Epithelial cell of prostate (primary cell): ENCODE data around the gene USP49.

ENCODE experiments used
- DNase-seq: peaks from one replicate; pipeline ENCODE4 v3.0.0-alpha.2; 2011; ENCODE audit warnings: low read depth, low spot score
- H3K27ac ChIP-seq: fragments of 450-650 bp; 2 replicates; pipeline ENCODE4 v1.5.1; 2017; ENCODE audit warnings: mild to moderate bottlenecking

The USP49 gene

GRCh38 chr6:41878246-41878645 lies 16.9 kb downstream of the USP49 start:
- DNase-seq: no peak
- no peak overlapping the region for H3K27ac ChIP-seq

GRCh38 chr6:41877051-41877680 lies 18.0 kb downstream of the USP49 start:
- no peak for DNase-seq
- no peak overlapping the region for H3K27ac ChIP-seq

- no peak for DNase-seq
Measured at GRCh38 chr6:41874741-41875140, 20.4 kb downstream of the USP49 start.

DNA sequence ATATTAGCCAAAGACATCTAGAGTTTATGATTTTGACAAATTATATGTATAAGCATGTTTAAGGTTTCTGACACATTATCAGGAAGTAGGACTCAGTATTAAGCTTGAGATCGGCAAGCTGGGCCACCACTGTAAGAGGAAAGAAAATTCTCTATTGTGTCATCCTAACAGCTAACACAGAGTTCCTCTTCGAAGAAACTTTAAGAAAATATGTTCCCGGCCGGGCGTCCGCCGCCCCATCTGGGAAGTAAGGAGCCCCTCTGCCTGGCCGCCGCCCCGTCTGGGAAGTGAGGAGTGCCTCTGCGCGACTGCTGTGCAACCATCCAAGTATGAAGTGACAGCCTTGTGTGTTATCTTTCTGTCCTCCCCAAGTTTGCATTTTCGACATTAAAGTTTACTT lies 23.0 kb downstream of the USP49 start:
- DNase-seq: no peak
- H3K27ac ChIP-seq: no peak overlapping the region

More at GRCh38 chr6:41874741-41875140, 20.4 kb downstream of the USP49 start:
- H3K27ac ChIP-seq: no peak overlapping the region

- no peak for DNase-seq
- no peak overlapping the region for H3K27ac ChIP-seq
Measured at GRCh38 chr6:41871691-41872090, 23.5 kb downstream of the USP49 start.

- no peak overlapping the region for H3K27ac ChIP-seq
- DNase-seq: no peak
Measured at GRCh38 chr6:41859356-41859755, 35.8 kb downstream of the USP49 start.

DNA sequence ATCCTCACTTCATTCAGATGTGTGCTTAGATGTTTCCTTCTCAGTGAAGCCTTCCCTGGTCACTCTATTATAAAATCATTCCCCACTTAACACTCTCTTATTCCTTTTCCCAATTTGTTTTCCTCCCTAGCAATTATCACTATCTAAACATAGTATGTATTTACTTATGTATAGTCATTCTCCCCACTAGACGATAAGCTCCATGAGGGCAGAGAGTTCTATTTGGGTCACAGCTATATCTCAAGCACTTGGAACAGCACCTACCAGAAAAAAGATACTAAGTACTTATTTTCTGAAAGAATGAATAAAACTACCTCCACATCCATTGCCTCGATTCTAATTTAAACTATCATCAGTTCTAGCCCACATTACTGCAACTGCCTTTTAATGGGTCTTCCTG lies 36.5 kb downstream of the USP49 start:
- DNase-seq: no peak
- no peak overlapping the region for H3K27ac ChIP-seq

DNA sequence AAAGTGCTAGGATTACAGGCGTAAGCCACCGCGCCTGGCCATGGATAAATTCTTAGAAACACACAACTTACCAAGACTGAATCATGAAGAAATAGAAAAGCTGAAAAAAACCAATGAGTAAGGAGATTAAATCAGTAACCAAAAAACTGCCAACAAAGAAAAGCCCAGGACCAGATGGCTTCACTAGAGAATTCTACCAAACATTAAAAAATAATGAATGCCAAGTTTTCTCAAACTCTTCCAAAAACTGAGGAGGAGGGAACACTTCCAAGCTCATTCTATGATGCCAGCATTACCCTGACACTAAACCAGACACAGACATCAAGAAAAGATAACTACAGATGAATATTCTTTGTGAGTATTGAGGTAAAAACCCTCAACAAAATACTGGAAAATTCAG lies 44.3 kb downstream of the USP49 start:
- DNase-seq: no peak
- H3K27ac ChIP-seq: no peak overlapping the region

GRCh38 chr6:41846666-41847237 lies 48.4 kb downstream of the USP49 start:
- peak; percentile 89 for DNase-seq
- H3K27ac ChIP-seq: peak overlapping the region; percentile 86

DNA sequence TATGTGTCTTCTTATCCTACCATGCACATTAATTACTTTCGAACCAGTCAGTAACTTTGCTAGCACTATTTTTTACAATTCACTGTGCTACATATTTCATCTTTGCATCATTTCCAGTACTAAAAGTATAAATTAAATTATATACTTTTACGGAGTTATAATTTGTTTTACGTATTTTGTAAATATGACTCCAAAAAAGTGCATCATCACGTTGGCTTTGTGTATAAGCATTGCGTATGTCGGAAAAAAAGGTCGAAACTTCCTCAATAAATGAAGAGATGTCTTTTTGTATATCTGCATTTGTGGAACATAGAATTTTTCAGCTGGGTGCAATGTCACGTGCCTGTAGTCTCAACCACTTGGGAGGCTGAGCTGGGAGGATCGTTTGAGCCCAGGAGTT lies 52.0 kb downstream of the USP49 start:
- no peak overlapping the region for H3K27ac ChIP-seq

GRCh38 chr6:41840326-41840725 lies 54.8 kb downstream of the USP49 start:
- no peak overlapping the region for H3K27ac ChIP-seq
- DNase-seq: no peak

More for the DNA sequence above, 52.0 kb downstream of the USP49 start:
- DNase-seq: no peak

DNA sequence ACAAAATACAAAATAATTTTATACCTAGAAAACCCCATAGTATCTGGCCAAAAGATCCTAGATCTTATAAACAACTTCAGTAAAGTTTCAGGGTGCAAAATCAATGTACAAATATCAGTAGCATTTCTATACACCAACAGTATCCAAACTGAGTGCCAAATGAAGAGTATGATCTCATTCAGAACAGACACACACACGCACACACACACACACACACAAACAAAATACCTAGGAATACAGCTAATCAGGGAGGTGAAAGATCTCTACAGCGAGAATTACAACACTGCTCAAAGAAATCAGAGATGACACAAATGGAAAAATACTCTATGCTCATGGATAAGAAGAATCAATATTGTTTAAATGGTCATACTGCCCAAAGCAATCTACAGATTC lies 58.5 kb downstream of the USP49 start:
- DNase-seq: no peak
- no peak overlapping the region for H3K27ac ChIP-seq

DNA sequence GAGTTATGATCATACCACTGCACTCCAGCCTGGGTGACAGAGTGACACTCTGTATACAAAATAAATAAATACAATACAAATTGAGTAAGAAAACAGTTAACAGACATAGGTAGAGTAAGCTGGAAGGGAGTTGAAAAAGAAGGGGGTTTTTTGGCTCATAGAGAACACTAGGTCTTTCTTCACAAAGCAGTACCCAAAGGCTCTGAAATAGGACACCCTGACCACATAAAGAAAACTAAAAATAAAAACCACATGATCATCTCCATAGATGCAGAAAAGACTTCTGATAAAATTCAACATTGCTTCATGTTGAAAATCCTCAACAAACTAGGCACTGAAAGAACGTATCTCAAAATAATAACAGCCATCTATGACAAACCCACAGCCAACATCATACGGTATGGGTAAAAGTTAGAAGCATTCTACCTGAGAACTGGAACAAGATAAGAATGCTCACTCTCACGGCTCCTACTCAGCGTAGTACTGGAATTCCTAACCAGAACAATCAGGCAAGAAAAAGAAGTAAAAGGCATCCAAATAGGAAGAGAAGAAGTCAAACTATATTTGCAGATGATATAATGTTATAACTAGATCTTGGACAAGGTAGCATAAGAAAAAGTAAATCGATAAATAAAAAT lies 59.0 kb downstream of the USP49 start:
- no peak for DNase-seq
- no peak overlapping the region for H3K27ac ChIP-seq

DNA sequence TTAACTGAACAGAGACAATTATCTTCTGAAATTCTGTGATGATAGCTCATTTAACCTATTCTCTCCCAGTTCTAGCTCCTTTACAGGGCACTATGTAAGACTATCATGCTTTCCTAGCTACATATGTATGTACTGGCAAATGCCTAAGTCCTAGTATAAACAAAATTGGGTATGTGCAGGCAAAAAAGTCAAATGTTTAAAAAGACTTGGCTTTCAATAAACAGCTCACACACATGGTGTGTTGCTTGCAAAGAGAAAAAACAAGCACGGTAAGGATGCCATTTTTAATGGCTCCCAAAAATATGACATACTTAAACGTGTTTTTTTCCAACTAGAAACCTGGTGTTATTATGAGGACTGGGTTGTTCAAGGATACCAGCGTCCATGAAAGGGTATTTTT lies 62.9 kb downstream of the USP49 start:
- H3K27ac ChIP-seq: no peak overlapping the region
- no peak for DNase-seq

DNA sequence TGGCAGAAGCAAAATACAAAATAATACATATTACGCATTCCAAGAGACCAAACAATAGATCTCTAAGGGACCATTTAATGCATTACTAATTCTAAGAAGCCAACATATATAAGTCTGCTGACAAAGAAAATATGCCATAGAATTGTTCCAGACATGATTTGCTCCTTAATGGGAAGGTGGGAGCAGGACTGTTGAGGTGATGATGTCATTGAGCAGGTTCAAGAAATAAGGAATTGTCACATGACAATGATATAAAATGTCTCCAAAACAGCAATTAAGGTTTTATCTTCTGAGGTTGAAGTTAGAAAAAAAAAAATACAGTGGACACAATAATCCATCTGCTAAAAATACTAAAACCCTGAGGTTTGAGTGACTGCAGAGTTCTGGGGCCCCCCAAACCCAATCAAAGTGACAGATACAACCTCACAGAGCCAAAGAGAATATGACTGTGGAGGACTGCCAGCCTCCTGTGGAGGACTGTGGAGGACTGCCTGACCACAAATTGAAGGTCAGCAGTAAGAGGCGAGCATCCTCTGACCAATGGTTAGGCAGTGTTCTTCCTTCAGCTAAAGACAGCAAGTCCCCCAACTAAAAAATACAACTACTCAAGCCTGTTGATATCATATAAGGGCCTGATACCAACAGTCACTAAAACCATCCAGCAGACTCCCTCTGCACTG lies 68.7 kb downstream of the USP49 start:
- DNase-seq: no peak

DNA sequence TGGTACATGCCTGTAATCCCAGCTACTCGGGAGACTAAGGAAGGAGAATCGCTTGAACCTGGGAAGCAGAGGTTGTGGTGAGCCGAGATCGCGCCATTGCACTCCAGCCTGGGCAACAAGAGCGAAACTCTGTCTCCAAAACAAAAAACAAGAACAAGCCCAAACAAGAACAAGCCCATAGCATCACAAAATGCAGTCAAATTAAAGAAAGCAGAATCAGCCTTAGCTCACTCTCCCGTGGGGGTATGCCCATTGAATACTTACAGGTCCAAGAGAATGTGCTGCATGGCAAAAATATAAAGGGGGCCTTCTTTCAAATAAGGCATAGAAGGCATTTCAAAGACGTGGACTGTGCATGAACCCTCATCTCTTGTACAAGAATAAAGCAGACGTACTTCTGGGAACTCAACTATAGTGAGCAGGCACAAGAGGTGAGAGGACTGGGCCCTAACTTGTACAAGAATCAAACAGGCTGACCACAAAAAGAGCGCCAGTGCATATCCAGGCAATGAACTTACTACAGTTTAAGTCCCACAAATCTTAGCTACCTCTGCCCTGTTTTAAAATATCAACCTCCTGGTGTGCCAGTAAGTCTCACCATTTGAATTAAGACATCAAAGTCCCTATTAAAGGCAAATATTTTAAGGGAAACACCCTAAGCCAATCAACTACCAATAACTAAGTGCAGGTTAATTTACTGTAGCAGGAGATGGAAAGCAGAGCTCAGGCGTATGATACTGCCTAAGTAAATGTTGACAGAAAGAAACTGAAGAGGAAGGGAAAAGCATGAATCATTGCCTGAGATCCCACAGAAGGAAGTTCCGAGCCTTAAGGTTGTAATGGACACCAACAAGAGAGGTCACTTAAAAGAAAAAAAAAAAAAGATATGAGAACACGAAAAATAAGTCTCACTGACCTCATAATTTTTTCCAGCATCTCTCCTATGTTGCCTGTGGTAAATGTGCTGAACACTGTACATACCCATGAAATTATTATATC lies 70.3 kb downstream of the USP49 start:
- peak; percentile 68 for DNase-seq
- peak overlapping the region; percentile 48 for H3K27ac ChIP-seq

More for the DNA sequence above, 68.7 kb downstream of the USP49 start:
- no peak overlapping the region for H3K27ac ChIP-seq

GRCh38 chr6:41823178-41823577 lies 72.0 kb downstream of the USP49 start:
- DNase-seq: no peak
- H3K27ac ChIP-seq: no peak overlapping the region

DNA sequence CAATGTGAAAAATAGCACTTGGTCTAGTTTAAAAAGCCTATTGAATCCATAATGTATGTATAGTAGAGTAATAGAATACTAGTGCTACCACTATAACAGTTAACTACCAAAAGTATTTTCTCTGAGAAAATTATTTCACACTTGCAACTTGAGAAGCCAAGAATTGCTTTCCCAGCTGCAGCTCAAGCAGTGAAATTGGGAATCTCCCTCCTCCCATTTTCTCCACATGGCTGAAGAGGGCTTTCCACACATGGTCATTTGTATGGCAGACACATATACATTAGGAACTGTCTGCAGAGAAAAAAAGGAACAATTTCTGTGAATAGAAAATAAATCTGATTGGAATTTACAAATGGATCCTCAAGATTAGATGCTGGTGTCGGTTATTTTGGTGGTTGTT lies 73.2 kb downstream of the USP49 start:
- H3K27ac ChIP-seq: no peak overlapping the region
- DNase-seq: no peak

DNA sequence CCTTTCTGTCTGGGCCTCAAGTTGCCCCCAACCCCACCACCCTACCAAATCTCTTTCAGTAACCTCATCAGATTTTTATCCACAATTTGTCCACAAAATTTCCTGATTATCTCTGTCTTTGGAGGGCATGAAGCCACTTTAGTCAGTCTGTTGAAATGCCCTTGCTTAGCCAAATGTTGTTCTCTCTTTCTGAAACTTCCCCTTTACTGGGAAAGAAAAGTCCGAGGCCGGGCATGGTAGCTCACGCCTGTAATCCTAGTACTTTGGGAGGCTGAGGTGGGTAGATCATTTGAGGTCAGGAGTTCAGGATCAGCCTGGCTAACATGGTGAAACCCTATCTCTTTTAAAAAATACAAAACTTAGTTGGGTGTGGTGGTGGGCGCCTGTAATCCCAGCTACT lies 73.9 kb downstream of the USP49 start:
- no peak overlapping the region for H3K27ac ChIP-seq
- no peak for DNase-seq
